HG03571 (cell line): ENCODE results near the gene PTDSS2.
A peak's percentile ranks its signal among the peaks of the same experiment; 100 is the strongest.
"Not testable (repeated sequence)": the region's sequence is repeated elsewhere in the genome, so short reads cannot be mapped to it uniquely, and the experiment has no call there.

Source experiments
- ATAC-seq: cut with Tn5 transposase; IDR thresholded peaks from one replicate; pipeline ENCODE4 v1.9.1; 2021; ENCODE audit not compliant: unreplicated experiment

PTDSS2 gene

GRCh38 chr11:429931-430456 lies 20.1 kb upstream of the PTDSS2 start:
- no peak for ATAC-seq

DNA sequence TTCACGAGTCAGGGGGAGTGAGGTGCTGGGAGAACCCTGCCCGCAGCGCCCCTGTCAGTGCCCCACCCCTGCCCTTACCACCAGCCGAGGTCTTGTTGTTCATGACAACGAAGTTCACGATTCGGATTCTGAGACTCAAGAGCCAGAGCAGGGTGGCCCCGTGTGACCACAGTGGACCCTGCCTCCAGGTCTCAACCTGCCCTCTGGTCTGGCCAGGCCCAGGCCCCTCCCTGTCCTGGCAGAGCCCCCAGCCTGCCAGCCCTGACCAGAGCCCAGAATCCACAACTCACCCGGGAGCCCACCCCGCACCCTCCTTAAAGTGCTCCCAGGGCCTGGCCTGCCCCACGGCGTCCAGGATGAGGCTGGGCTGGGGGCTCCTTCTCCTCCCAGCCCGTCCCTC lies 18.2 kb upstream of the PTDSS2 start:
- ATAC-seq, result no peak

DNA sequence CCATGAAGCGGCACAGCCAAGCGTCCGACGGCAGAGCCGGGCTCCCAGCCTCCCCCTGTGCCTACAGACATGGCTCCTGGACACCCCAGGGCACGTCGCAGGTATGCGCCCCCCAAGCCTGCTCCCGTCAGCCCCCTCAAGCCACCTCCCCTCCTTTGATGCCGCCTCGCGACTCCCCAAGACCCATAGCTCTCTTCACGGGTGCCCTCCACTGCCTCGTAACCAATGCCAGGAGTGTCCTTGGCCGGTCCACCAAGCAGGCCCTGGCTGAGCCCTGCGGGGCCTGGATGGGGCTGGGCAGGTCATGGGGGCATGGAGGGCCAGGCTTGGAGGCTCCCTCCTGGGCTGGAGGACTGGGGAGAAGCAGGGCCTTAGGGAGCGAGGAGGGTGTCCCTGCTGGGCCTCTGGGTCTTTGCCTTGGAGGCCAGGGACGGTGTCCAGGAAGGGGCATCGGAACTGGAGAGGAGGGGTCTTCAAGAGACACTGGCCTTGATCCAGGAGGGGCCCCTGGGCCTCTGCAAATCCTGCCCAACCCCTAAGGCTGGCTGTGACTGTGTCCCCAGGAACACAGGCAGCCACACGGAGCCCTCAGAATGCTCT lies 17.5 kb upstream of the PTDSS2 start:
- no peak for ATAC-seq

GRCh38 chr11:433111-433510 lies 17.0 kb upstream of the PTDSS2 start:
- no peak for ATAC-seq

GRCh38 chr11:433641-434040 lies 16.4 kb upstream of the PTDSS2 start:
- ATAC-seq, result no peak

DNA sequence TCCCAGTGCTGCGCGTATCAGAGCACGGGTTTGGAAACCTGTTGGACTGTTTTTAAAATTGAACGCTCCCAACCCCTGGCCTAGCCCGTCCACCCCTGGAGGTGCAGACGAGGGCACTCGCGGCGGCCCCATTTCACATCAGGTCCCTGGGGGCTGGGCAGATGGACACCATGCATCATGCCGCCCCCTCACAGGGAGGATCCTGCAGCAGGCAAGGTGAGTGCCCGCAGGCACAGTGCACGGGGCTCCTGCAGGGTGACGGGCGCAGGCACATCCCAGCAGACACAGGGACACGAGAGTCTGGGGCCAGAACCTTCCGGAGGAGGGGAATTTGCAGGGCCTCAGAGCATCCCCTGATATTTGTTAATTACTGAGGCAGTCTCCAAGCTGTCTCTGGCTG lies 15.6 kb upstream of the PTDSS2 start:
- ATAC-seq, result no peak

- not testable (repeated sequence) for ATAC-seq
Observed at GRCh38 chr11:434999-435740, 14.9 kb upstream of the PTDSS2 start.

GRCh38 chr11:437228-437870 lies 12.7 kb upstream of the PTDSS2 start:
- no peak for ATAC-seq

GRCh38 chr11:438101-438844 lies 11.8 kb upstream of the PTDSS2 start:
- no peak for ATAC-seq

- no peak for ATAC-seq
Observed at GRCh38 chr11:439315-440064, 10.6 kb upstream of the PTDSS2 start.

DNA sequence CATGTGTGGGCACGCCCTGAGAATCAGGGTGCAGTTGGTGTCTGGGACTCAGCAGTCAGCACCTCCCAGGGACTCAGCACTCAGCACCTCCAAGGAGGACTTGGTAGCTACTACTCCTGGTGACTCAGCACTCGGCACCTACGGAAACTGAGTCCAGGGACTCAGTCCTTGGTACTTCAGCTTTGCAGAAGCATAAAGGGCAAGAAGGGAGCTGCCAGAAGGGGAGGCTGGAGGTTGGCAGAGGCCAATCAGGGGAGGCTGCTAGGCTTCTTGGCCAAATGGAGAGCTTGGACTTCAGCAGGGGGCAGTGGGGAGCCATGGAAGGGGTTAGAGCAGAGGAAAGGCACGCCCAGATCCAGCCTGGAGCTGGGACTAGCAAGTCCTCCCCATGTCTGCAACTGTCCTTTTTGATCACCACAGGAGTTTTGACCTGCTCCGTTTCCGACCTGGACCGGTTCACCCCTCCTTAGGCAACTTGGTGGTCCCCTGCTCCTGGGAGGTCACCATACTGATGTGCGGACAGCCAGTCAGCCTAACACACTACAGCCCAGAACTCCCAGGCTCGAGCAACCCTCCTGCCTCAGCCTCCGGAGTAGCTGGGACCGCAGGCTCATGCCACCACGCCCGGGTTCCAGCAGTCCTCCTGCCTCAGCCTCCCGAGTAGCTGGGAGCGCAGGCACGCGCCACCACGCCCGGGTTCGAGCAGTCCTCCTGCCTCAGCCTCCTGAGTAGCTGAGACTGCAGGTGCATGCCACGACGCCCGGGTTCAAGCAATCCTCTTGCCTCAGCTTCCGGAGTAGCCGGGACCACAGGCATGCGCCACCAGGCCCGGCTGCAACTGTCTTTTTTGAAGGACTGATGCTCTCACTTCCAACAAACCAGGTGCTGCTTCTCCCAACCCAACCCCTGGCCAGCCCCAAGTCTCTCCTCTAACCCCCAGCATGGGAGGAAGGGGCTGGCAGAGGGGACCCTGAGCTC lies 9.7 kb upstream of the PTDSS2 start:
- no peak for ATAC-seq

DNA sequence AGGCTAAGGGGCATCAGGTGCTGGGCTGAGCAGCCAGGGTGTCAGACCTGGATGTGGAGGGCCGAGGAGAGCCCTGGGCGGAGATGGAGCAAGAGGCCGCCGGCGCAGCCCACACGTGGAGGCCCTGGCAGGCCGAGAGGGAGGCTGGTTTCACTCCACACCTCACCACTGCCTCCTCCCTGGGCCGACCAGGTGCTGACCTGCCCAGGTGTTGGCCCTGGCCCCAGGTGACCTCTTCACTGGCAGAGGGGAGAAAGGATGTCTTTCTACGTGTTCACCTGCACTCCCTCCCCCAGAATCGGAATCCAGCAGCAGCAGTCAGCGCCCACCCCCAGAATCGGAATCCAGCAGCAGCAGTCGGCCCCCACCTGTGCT lies 9.0 kb upstream of the PTDSS2 start:
- no peak for ATAC-seq

DNA sequence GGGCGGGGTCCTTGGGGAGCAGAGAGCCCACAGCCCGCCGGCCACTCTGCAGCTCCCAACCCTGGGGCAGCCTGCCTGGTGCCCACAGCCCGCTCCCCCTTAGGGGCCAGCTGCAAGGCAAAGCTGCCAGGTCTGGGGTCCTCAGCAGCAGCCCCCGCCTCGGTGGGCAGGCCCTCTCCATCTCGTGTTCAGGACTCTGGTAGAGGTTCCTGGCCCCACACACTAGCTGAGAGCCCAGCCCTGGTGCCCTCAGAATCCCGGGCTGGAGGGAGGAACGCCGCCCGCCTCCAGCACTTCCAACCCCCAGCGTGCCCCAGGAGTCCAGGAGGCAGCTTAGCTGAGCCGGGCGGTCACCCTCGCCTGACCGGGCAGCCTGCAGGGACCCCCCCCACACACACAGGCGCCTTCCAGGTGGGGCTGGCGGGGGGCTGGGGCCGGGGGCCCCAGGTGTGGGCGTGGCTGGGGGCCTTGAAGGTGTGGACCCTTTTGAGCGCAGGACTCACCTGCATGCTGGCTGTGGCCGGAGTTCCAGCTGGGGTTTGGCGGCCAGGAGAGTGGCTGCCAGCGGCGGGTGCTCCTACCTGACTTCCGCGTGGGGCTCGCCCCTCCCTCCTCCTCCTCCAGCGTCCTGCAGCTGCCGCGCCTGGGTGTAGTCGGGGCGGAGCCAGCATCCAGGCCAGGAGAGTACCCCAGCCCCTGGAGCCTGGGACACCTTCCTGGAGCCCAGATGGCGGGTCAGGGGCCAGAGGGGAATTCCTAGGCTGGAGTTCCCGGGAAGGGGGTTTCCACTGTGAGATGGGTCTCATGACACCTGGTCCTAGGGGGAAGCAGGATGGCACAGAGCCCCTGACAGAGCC lies 8.4 kb upstream of the PTDSS2 start, which contains the start of gene ANO9:
ANO9 (minus strand) TSS at position 594 of the 857 bp plus-strand sequence; CDS start at position 509, 85 bp downstream.
- ATAC-seq, result peak; percentile 47

GRCh38 chr11:442611-443081 lies 7.4 kb upstream of the PTDSS2 start:
- ATAC-seq, result no peak

GRCh38 chr11:443542-444199 lies 6.4 kb upstream of the PTDSS2 start:
- ATAC-seq, result no peak

- no peak for ATAC-seq
Observed at GRCh38 chr11:444396-445144, 5.5 kb upstream of the PTDSS2 start.
